ENCODE measurements around the gene HERC5.

DNA sequence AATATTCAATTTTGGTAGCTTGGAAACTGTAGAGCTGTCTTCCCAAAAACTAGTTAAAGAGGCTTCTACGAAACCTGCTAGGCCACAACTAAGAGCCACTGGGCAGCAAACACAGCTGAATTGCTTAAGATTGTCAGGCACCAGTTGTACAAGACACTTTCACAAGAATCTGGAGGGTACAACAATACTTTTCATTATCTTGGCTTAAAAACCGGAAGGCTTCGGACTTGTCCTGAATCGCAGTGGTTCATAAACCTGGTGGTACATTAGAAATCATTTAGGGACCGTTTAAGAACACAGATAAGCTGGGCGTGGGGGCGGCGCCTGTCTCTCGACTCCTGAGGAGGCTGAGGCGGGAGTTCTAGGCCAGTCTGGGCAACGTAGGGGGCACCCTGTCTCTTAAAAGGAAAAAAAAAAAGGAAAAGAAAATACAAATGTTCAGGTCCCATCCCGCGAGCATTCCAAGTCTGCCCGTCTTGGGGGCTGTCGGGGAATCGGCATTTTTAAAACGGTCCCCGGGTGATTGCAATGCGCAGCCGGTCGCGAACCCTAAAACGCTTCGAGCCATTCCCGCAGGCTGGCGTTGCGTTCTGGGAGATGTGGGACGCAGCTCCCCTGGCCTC, 65.9 kb downstream of the HERC5 start:
- TF ChIP-seq, protein P1, sequence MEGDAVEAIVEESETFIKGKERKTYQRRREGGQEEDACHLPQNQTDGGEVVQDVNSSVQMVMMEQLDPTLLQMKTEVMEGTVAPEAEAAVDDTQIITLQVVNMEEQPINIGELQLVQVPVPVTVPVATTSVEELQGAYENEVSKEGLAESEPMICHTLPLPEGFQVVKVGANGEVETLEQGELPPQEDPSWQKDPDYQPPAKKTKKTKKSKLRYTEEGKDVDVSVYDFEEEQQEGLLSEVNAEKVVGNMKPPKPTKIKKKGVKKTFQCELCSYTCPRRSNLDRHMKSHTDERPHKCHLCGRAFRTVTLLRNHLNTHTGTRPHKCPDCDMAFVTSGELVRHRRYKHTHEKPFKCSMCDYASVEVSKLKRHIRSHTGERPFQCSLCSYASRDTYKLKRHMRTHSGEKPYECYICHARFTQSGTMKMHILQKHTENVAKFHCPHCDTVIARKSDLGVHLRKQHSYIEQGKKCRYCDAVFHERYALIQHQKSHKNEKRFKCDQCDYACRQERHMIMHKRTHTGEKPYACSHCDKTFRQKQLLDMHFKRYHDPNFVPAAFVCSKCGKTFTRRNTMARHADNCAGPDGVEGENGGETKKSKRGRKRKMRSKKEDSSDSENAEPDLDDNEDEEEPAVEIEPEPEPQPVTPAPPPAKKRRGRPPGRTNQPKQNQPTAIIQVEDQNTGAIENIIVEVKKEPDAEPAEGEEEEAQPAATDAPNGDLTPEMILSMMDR (IDR thresholded peaks at IDR 0.05; ENCODE audit: insufficient read depth, low read length) = no peak
- no peak for TF ChIP-seq POLR2AphosphoS5 (IDR thresholded peaks at IDR 0.05; ENCODE audit: low read depth)
- TF ChIP-seq, protein P2, sequence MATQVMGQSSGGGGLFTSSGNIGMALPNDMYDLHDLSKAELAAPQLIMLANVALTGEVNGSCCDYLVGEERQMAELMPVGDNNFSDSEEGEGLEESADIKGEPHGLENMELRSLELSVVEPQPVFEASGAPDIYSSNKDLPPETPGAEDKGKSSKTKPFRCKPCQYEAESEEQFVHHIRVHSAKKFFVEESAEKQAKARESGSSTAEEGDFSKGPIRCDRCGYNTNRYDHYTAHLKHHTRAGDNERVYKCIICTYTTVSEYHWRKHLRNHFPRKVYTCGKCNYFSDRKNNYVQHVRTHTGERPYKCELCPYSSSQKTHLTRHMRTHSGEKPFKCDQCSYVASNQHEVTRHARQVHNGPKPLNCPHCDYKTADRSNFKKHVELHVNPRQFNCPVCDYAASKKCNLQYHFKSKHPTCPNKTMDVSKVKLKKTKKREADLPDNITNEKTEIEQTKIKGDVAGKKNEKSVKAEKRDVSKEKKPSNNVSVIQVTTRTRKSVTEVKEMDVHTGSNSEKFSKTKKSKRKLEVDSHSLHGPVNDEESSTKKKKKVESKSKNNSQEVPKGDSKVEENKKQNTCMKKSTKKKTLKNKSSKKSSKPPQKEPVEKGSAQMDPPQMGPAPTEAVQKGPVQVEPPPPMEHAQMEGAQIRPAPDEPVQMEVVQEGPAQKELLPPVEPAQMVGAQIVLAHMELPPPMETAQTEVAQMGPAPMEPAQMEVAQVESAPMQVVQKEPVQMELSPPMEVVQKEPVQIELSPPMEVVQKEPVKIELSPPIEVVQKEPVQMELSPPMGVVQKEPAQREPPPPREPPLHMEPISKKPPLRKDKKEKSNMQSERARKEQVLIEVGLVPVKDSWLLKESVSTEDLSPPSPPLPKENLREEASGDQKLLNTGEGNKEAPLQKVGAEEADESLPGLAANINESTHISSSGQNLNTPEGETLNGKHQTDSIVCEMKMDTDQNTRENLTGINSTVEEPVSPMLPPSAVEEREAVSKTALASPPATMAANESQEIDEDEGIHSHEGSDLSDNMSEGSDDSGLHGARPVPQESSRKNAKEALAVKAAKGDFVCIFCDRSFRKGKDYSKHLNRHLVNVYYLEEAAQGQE (IDR thresholded peaks at IDR 0.05; ENCODE audit: insufficient replicate concordance, low read depth) = no peak
